Esophagus (tissue), 2 donors: ENCODE measurements around the gene DNAH8. TPM values are rescaled to one million over a fixed set of nuclear protein-coding genes. Genes with fewer than 3 reads are reported as not detected.

Experiments used
- H3K27ac ChIP-seq, 2 donors: one replicate each; pipeline ENCODE4 v1.5.1; 2013; ENCODE audit warnings: low read depth in 2 of 2, mild to moderate bottlenecking in 2 of 2, inconsistent platforms in 1 of 2, low read length in 1 of 2, moderate library complexity in 1 of 2
- H3K27me3 ChIP-seq, 2 donors: one replicate each; pipeline ENCODE4 v1.6.1; 2013; ENCODE audit warnings: low read length in 2 of 2, control low read depth in 1 of 2, mild to moderate bottlenecking in 1 of 2; ENCODE audit not compliant: insufficient read depth in 2 of 2, control insufficient read depth in 1 of 2
- H3K36me3 ChIP-seq, 2 donors: one replicate each; pipeline ENCODE4 v1.6.1; 2013; ENCODE audit warnings: low read length in 1 of 2; ENCODE audit not compliant: control insufficient read depth in 2 of 2, insufficient read depth in 2 of 2
- H3K4me1 ChIP-seq, 2 donors: one replicate each; pipeline ENCODE4 v1.6.1; 2013; ENCODE audit warnings: low read length in 1 of 2; ENCODE audit not compliant: control insufficient read depth in 2 of 2, insufficient read depth in 2 of 2
- H3K4me3 ChIP-seq, 2 donors: one replicate each; pipeline ENCODE4 v1.5.1; 2013; ENCODE audit warnings: low read length in 2 of 2, mild to moderate bottlenecking in 2 of 2, low read depth in 1 of 2, moderate library complexity in 1 of 2
- H3K9me3 ChIP-seq, 2 donors: one replicate each; pipeline ENCODE4 v1.6.1; 2013; ENCODE audit warnings: mild to moderate bottlenecking in 2 of 2, low read depth in 1 of 2, low read length in 1 of 2, moderate library complexity in 1 of 2; ENCODE audit not compliant: control insufficient read depth in 2 of 2, insufficient read depth in 1 of 2
- WGBS, 2 donors: extraction: QIAGEN DNeasy Blood & Tissue Kit; methylation state at CpG; one replicate each; pipeline ENCODE4 v1.1.7; 2013; 5-methylcytosine and 5-hydroxymethylcytosine counted together
- polyA plus RNA-seq, 2 donors: library from polyadenylated mRNA; stranded (reverse); fragments of 200-250 nt; gene quantifications; one replicate each; pipeline ENCODE4 v1.2.3, GENCODE V29; 2013
- donor health status: healthy with polysubstance abuse.
- donor health status: Bipolar disorder and iron deficiency.

Gene DNAH8
- polyA plus RNA-seq, 2 donors: under 0.01 TPM

DNA sequence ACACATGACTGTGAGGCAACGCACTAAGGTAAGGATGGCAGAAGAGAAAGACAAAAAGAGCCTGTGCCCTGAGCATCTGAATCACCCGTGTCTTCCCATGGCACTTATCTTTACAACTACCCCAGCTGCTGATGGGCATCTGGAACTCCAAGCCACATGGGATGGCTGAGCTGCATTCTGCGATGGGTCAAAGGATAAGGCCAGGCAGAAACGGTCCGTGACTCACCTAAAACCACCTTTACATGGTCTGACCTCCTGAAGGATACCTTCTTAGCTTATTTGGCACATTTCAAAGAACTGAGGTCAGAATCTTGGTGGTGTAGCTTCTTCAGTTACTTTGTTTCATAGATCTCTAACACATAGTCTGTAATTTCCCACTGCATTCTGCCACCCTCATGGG is 99.7 kb downstream of the DNAH8 start:
- Histone ChIP-seq H3K4me1 (no peaks in the 10 kb centered on the region), H3K27ac (no peak overlapping the region), H3K27me3 (peaks cover 0 to 2% of the 10 kb centered on the region in 2 donors), H3K36me3 (no peaks in the 10 kb centered on the region), H3K9me3 (no peaks in the 10 kb centered on the region), H3K4me3 (no peak overlapping the region)
- WGBS, 2 donors: 74 to 86% methylated on average over 5 of the region's 5 CpGs

DNA sequence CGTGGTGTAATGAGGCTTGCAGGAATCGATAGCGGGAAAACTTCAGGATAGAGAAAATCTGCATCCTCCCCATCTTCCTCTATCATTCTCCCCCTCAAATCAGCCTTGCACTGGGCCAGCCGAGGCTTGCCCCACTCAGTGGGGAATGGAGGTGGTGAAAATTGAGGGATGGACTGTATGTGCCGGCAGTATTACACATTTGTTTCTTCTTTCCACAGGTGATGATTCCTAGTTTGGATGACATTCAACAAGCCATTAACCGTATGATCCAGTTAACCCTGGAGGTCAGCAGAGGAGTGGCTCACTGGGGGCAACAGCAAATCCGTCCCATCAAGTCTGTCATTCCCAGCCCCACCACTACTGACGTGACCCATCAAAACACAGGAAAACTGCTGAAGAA is 100.1 kb downstream of the DNAH8 start:
- no peak overlapping the region for H3K27ac ChIP-seq
- H3K27me3 ChIP-seq: peaks cover 0 to 2% of the 10 kb centered on the region in 2 donors
- H3K36me3 ChIP-seq: no peaks in the 10 kb centered on the region
- 80 to 81% methylated on average over 8 of the region's 8 CpGs for WGBS, 2 donors
- H3K4me1 ChIP-seq: no peaks in the 10 kb centered on the region
- H3K4me3 ChIP-seq: no peak overlapping the region
- no peaks in the 10 kb centered on the region for H3K9me3 ChIP-seq

DNA sequence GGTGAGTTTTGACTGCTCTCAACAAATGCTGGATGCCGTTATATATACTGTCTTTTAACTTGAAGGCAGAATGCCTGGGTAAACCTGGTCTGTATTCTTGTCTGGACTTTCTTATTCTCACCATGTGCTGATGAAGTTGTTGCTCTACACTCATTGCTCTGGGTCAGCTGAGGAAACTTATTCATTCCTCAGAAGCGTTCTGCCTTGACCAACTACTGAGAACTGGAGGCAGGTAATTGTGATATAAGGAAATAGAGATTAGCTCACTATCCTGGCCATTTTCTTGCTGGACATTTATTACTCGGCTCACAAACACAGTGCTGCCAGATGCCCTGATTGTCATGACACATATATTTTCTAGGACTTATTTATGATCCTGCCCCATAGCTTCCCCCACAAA is 103.6 kb downstream of the DNAH8 start:
- WGBS, 2 donors: 75 to 78% methylated on average over 3 of the region's 3 CpGs
- Histone ChIP-seq H3K27me3 (peaks cover 0 to 2% of the 10 kb centered on the region in 2 donors), H3K4me1 (no peaks in the 10 kb centered on the region), H3K27ac (no peak overlapping the region), H3K9me3 (no peaks in the 10 kb centered on the region), H3K4me3 (no peak overlapping the region), H3K36me3 (no peaks in the 10 kb centered on the region)

DNA sequence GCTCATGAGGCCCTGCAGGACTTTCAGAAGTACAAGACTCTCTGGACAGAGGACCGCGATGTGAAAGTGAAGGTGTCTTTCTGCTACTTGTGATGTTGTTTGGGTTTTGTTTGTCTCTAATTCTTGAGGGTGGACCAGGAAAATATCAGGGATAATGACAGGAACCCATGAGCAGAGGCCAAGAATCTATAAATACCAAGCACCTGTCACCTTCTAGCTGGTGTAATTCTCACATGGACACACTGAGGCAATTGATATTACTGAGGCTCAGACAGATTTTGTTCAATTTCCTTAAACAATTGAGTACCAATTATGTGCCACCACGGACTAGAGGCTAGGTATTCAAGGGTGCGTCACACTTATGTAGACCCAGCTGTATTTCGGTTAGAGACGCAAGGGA is 107.9 kb downstream of the DNAH8 start:
- Histone ChIP-seq H3K4me3 (no peak overlapping the region), H3K27me3 (peaks cover 0 to 2% of the 10 kb centered on the region in 2 donors), H3K27ac (no peak overlapping the region), H3K36me3 (no peaks in the 10 kb centered on the region), H3K9me3 (peaks cover 0 to 2% of the 10 kb centered on the region in 2 donors), H3K4me1 (no peaks in the 10 kb centered on the region)
- WGBS, 2 donors: 86 to 91% methylated on average over 6 of the region's 6 CpGs

DNA sequence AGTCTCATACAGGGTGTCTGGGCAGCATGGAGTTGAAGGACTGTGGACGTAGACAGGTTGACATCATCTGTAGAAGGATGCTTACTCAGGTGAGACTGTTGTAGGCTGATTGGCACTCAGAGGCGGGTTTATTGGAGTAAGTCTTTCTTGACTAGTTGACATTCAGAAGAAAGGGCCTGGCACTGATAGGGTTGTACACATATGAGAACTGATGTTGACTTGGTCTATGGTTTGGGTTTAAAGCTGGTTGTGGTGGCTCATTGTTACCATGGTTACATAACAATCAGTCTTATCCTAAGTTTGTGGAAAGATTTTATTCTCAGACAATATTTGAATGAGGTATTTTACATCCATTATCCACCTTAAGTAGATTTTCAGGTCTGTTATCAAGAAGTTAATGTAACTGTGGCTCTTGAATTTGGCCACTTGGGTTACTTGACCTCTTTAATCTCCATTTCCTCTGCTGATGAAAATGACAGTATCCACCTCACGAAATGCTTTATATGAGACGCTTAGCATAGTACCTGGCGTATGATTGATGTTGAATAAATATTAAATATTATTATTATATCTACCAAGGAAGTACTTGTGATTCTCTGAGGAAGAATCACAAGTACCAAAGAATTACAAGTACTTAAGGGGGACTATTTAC is 109.3 kb downstream of the DNAH8 start:
- Histone ChIP-seq H3K4me3 (no peak overlapping the region), H3K27me3 (peaks cover 0 to 2% of the 10 kb centered on the region in 2 donors), H3K4me1 (no peaks in the 10 kb centered on the region), H3K9me3 (peaks cover 0 to 2% of the 10 kb centered on the region in 2 donors), H3K36me3 (no peaks in the 10 kb centered on the region), H3K27ac (no peak overlapping the region)
- WGBS, 2 donors: 85 to 86% methylated on average over 5 of the region's 5 CpGs

DNA sequence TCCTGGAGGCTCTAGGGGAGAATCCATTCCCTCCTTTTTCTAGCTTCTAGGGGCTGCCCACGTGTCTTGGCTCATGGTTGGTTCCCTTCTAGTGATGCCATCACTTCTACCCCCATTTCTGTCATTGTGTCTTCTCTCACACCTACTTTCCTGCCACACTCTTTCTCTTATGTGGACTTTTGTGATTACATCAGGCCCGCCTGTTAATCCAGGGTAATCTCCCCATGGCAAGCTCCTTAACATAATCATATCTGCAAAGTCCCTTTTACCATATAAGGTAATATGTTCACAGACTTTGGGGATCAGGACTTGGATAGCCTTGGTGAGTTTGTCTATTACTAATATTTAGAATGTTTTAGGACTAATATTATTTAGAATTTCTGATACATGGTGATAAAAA is 111.9 kb downstream of the DNAH8 start:
- peaks cover 0 to 2% of the 10 kb centered on the region in 2 donors for H3K27me3 ChIP-seq
- no peaks in the 10 kb centered on the region for H3K36me3 ChIP-seq
- no peaks in the 10 kb centered on the region for H3K4me1 ChIP-seq
- 39 to 41% methylated on average over 2 of the region's 2 CpGs for WGBS, 2 donors
- H3K9me3 ChIP-seq: peaks cover 0 to 2% of the 10 kb centered on the region in 2 donors
- no peak overlapping the region for H3K27ac ChIP-seq
- no peak overlapping the region for H3K4me3 ChIP-seq

DNA sequence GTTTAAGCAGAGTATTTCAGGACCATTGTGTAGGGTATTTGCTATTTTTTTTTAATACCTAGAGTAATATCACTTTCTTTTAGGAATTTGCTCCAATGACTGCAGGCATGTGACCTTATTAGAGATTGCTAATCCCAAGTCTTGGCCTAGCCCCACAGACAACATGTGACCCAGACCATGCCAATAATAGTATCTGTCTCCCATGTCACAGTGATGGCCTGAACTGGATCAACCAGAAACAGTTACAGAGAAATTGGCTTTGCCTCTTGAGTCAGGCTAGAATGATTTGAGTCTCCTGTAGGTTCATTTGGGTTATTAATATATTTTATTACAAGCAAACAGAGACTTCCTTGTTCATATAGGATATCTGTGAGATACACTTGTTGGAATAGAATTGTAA is 116.8 kb downstream of the DNAH8 start:
- Histone ChIP-seq H3K4me3 (no peak overlapping the region), H3K4me1 (no peaks in the 10 kb centered on the region), H3K27ac (no peak overlapping the region), H3K27me3 (peaks cover 0 to 2% of the 10 kb centered on the region in 2 donors), H3K36me3 (no peaks in the 10 kb centered on the region), H3K9me3 (peaks cover 0 to 2% of the 10 kb centered on the region in 2 donors)

DNA sequence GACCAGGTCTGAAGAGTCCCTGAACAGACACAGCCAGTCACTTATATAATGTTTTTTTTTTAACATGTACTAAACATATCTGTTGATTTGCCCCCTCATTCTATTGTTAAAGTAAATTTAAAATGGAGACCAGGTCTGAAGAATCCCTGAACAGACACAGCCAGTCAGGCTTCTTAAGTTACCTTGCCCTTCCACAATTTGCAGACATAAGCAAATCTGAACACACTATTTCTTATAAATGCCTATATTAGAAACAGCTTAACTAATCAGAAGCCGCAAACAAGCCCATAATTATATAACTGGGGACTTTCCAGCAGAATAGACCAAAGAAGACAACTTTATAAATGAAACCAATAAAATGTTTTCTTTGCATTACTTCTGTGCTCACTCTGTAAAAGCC is 118.2 kb downstream of the DNAH8 start:
- WGBS, 2 donors: 86 to 96% methylated on average over 1 of the region's 1 CpG
- H3K4me1 ChIP-seq: no peaks in the 10 kb centered on the region

DNA sequence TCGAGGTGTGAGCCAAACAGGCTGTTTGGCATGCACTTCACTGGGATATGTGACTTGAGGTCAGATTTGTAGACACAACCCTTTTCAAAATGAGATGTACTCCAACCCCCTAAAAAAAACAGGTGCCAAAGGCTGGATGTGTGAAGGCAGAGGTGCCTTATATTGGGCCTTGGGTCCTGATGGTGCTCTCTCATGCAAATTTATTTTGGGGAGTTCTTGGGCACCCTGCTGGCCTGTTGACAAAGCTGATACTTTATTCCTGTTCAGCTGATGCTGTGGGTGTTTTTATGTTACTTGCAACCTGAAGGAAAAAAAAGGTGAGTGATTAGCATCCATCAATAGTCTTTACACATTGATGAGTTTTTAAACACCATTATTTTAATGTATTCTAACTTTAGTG is 121.5 kb downstream of the DNAH8 start:
- no peak overlapping the region for H3K4me3 ChIP-seq
- H3K27ac ChIP-seq: no peak overlapping the region
- 43 to 52% methylated on average over 1 of the region's 1 CpG for WGBS, 2 donors
- H3K36me3 ChIP-seq: no peaks in the 10 kb centered on the region
- H3K4me1 ChIP-seq: no peaks in the 10 kb centered on the region
- no peaks in the 10 kb centered on the region for H3K9me3 ChIP-seq
- H3K27me3 ChIP-seq: no peaks in the 10 kb centered on the region

More for the DNA sequence above, 118.2 kb downstream of the DNAH8 start:
- Histone ChIP-seq H3K36me3 (no peaks in the 10 kb centered on the region), H3K27ac (no peak overlapping the region), H3K9me3 (no peaks in the 10 kb centered on the region), H3K4me3 (no peak overlapping the region), H3K27me3 (peaks cover 0 to 2% of the 10 kb centered on the region in 2 donors)

DNA sequence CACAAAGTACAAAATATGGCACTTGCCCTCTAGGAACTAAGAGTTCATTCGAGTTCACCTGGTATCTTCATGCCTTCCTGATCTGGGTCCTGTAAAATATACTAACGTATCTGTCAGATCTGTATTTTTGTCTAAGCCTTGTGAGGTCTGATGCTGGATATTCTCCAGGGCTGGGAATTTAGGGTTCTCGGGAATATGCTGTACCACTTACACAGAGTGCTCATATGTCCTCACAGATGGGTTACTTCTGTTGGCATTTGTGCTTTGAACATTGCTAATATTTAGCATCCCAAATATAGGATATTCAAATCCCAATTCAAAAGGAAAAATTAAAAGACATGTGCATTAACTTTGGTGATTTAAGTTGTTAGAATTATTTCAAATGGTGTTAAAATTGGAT is 122.0 kb downstream of the DNAH8 start:
- no peak overlapping the region for H3K4me3 ChIP-seq
- H3K27ac ChIP-seq: no peak overlapping the region
- H3K36me3 ChIP-seq: no peaks in the 10 kb centered on the region
- H3K4me1 ChIP-seq: no peaks in the 10 kb centered on the region
- no peaks in the 10 kb centered on the region for H3K9me3 ChIP-seq
- no peaks in the 10 kb centered on the region for H3K27me3 ChIP-seq
- WGBS, 2 donors: 80 to 83% methylated on average over 3 of the region's 3 CpGs
